IMR-90 (cell line): ENCODE results near the gene CYP2J2. TPM values are rescaled to one million over a fixed set of nuclear protein-coding genes. Genes with fewer than 3 reads are reported as not detected.

Experiments
- ATAC-seq: fragments of 200-7000 bp; cut with Tn5 transposase; 2 replicates; pipeline ENCODE4 v1.9.1; 2020; ENCODE audit warnings: low read depth, mild to moderate bottlenecking, moderate library complexity
- BruUV-seq: library from RNA; stranded (reverse); fragments of 400-500 nt; replicated peaks from 2 replicates; lab custom pipeline; 2021; lab: Mats Ljungman, UMichigan
- CTCF ChIA-PET: fragments of 300-600 bp; formaldehyde crosslinking; extraction: SDS; loops from one replicate; lab custom pipeline; 2021; ENCODE audit warnings: antibody characterized with exemption; lab: Yijun Ruan, JAX
- POLR2A ChIA-PET: fragments of 300-600 bp; sonication (Branson Sonifier 250); formaldehyde crosslinking; loops from one replicate; lab custom pipeline; 2022; ENCODE audit warnings: antibody characterized with exemption; ENCODE audit not compliant: unreplicated experiment; lab: Charles Lee
- DNase-seq: peaks from one replicate; pipeline ENCODE4 v3.0.0; 2013
- H2AFZ ChIP-seq: replicated peaks from 2 replicates; pipeline ENCODE3; 2013; ENCODE audit warnings: low read length, mild to moderate bottlenecking; ENCODE audit not compliant: poor library complexity
- H2AK5ac ChIP-seq: 2 replicates; pipeline ENCODE4 v1.6.1; 2013; ENCODE audit warnings: low read depth, low read length, inconsistent platforms
- H2AK9ac ChIP-seq: replicated peaks from 2 replicates; pipeline ENCODE3; 2013; ENCODE audit warnings: mild to moderate bottlenecking, low read depth, low read length, moderate library complexity; ENCODE audit not compliant: poor library complexity
- H2BK120ac ChIP-seq: 2 replicates; pipeline ENCODE4 v1.6.1; 2013; ENCODE audit warnings: low read depth, low read length, inconsistent platforms
- H2BK15ac ChIP-seq: 3 replicates; pipeline ENCODE4 v1.6.1; 2013; ENCODE audit warnings: low read depth, low read length, inconsistent platforms
- H2BK20ac ChIP-seq: 2 replicates; pipeline ENCODE4 v1.6.1; 2013; ENCODE audit warnings: low read depth, mild to moderate bottlenecking, inconsistent platforms, low read length, moderate library complexity
- H2BK5ac ChIP-seq: 2 replicates; pipeline ENCODE4 v1.6.1; 2013; ENCODE audit warnings: mild to moderate bottlenecking, low read depth, low read length, inconsistent platforms; ENCODE audit not compliant: poor library complexity, severe bottlenecking
- H3K14ac ChIP-seq: replicated peaks from 2 replicates; pipeline ENCODE4 v1.6.1; 2013; ENCODE audit warnings: low read depth, low read length, inconsistent platforms
- H3K18ac ChIP-seq: 2 replicates; pipeline ENCODE4 v1.6.1; 2013; ENCODE audit warnings: low read depth, low read length, control low read depth
- H3K23ac ChIP-seq: 2 replicates; pipeline ENCODE4 v1.6.1; 2013; ENCODE audit warnings: low read depth, low read length, inconsistent platforms
- H3K27ac ChIP-seq: 2 replicates; pipeline ENCODE4 v1.5.1; 2013; ENCODE audit warnings: mild to moderate bottlenecking, control low read depth, low read length; ENCODE audit not compliant: insufficient read depth
- H3K27me3 ChIP-seq: 2 replicates; pipeline ENCODE4 v1.6.1; 2013; ENCODE audit warnings: low read length; ENCODE audit not compliant: control insufficient read depth, insufficient read depth
- H3K36me3 ChIP-seq: 2 replicates; pipeline ENCODE4 v1.6.1; 2013; ENCODE audit warnings: low read length, mixed read lengths; ENCODE audit not compliant: control insufficient read depth, insufficient read depth
- H3K4ac ChIP-seq: 2 replicates; pipeline ENCODE4 v1.6.1; 2013; ENCODE audit warnings: low read depth, low read length, inconsistent platforms
- H3K4me1 ChIP-seq: 2 replicates; pipeline ENCODE4 v1.6.1; 2013; ENCODE audit warnings: low read length, mixed read lengths; ENCODE audit not compliant: control insufficient read depth, insufficient read depth
- H3K4me2 ChIP-seq: 2 replicates; pipeline ENCODE4 v1.6.1; 2013; ENCODE audit warnings: low read depth, mild to moderate bottlenecking, control low read depth, low read length, moderate library complexity
- H3K4me3 ChIP-seq: 2 replicates; pipeline ENCODE4 v1.5.1; 2013; ENCODE audit warnings: low read depth, mild to moderate bottlenecking, control low read depth, low read length, moderate library complexity; ENCODE audit not compliant: insufficient read depth
- H3K56ac ChIP-seq: 2 replicates; pipeline ENCODE4 v1.6.1; 2013; ENCODE audit warnings: low read length, inconsistent platforms; ENCODE audit not compliant: insufficient read depth; ENCODE audit errors: extremely low read depth
- H3K79me1 ChIP-seq, 2 experiments: 2 replicates each; pipeline ENCODE4 v1.6.1; 2013; ENCODE audit warnings: low read length in 2 of 2, inconsistent platforms in 1 of 2, low read depth in 1 of 2
- H3K9ac ChIP-seq: 2 replicates; pipeline ENCODE4 v1.6.1; 2013; ENCODE audit warnings: low read depth, low read length, control low read depth
- H3K9me1 ChIP-seq: 2 replicates; pipeline ENCODE4 v1.6.1; 2013; ENCODE audit warnings: low read length, inconsistent platforms; ENCODE audit not compliant: insufficient read depth
- H3K9me3 ChIP-seq: 2 replicates; pipeline ENCODE4 v1.6.1; 2013; ENCODE audit warnings: low read length; ENCODE audit not compliant: control insufficient read depth, insufficient read depth
- H4K20me1 ChIP-seq: 2 replicates; pipeline ENCODE4 v1.6.1; 2013; ENCODE audit warnings: low read length, inconsistent platforms; ENCODE audit not compliant: insufficient read depth
- H4K5ac ChIP-seq: 2 replicates; pipeline ENCODE4 v1.6.1; 2013; ENCODE audit warnings: mild to moderate bottlenecking, low read depth, low read length, control low read depth
- H4K8ac ChIP-seq, 2 experiments: 2 replicates each; pipeline ENCODE4 v1.6.1; 2013; ENCODE audit warnings: low read depth in 2 of 2, low read length in 2 of 2, control low read depth in 1 of 2, inconsistent platforms in 1 of 2
- H4K91ac ChIP-seq: 2 replicates; pipeline ENCODE4 v1.6.1; 2013; ENCODE audit warnings: low read depth, low read length, inconsistent platforms; ENCODE audit not compliant: insufficient read depth
- CEBPB ChIP-seq: IDR thresholded peaks from 2 replicates; pipeline ENCODE4 v1.6.1; 2012; ENCODE audit warnings: low read depth, low read length, improper control_type of control experiment
- CTCF ChIP-seq: conservative IDR thresholded peaks from 2 replicates; pipeline ENCODE4 v1.5.1; 2012; ENCODE audit warnings: mild to moderate bottlenecking, low read depth, low read length, improper control_type of control experiment
- FOS ChIP-seq: fragments of 150-350 bp; IDR thresholded peaks from 2 replicates; pipeline ENCODE4 v1.6.1; 2016; ENCODE audit warnings: low read depth, low read length
- MAFK ChIP-seq: IDR thresholded peaks from 2 replicates; pipeline ENCODE4 v1.6.1; 2012; ENCODE audit warnings: low read depth, low read length, improper control_type of control experiment
- NFE2L2 ChIP-seq: fragments of 150-350 bp; IDR thresholded peaks from 2 replicates; pipeline ENCODE4 v1.6.1; 2016; ENCODE audit warnings: low read depth, mild to moderate bottlenecking, low read length
- POLR2A ChIP-seq: IDR thresholded peaks from 2 replicates; pipeline ENCODE4 v1.6.1; 2012; ENCODE audit warnings: mild to moderate bottlenecking, low read depth, low read length
- USF2 ChIP-seq: fragments of 150-350 bp; IDR thresholded peaks from 2 replicates; pipeline ENCODE4 v1.6.1; 2017; ENCODE audit warnings: mild to moderate bottlenecking, antibody characterized with exemption, low read length, low read depth
- WGBS, 2 experiments: methylation state at CpG; one replicate each; pipeline versions ENCODE4 v1.1.5 to v1.1.7; 2013; ENCODE audit warnings: missing lambda C conversion rate in 2 of 2; ENCODE audit not compliant: insufficient read length in 1 of 2; ENCODE audit errors: extremely low coverage in 2 of 2; 5-methylcytosine and 5-hydroxymethylcytosine counted together
- dilution Hi-C: fragments of 300-500 bp; cut with HindIII; formaldehyde crosslinking; loops from one replicate; pipeline ENCODE4 v1.14.3; 2018; ENCODE audit warnings: low sequenced_read_pairs; ENCODE audit not compliant: unreplicated experiment
- in situ Hi-C: fragments of 300-500 bp; cut with MboI; formaldehyde crosslinking; loops from 3 replicates; pipeline ENCODE4 v1.14.3; 2019; ENCODE audit warnings: low sequenced_read_pairs, inconsistent platforms, mixed read lengths
- intact Hi-C: fragments of 100-400 bp; cut with micrococcal nuclease; formaldehyde crosslinking; loops from 2 replicates; pipeline ENCODE4 v1.10.0; 2022
- polyA plus RNA-seq, 3 experiments: library from polyadenylated mRNA; depleted of rRNA; stranded (reverse); fragments of >200 nt; gene quantifications; 2 replicates each; pipeline ENCODE4 v1.2.3, GENCODE V29; 2012; ENCODE audit warnings: low replicate concordance in 1 of 3
- total RNA-seq: library from RNA; depleted of rRNA; stranded (reverse); fragments of >200 nt; gene quantifications from 2 replicates; pipeline ENCODE4 v1.2.3, GENCODE V29; 2012

Gene CYP2J2
- total and polyA plus RNA-seq, 2 of the 4 experiments (the other 2 are of a cell fraction), result 0.18 TPM; not detected in 1

GRCh38 chr1:59852117-59852516 is 74.5 kb downstream of the CYP2J2 start:
- Histone ChIP-seq H4K5ac (no peak overlapping the region), H4K91ac (no peak overlapping the region), H2BK5ac (no peak overlapping the region), H3K4me1 (no peaks in the 10 kb centered on the region), H3K18ac (no peak overlapping the region), H3K56ac (no peak overlapping the region), H4K20me1 (no peaks in the 10 kb centered on the region), H3K36me3 (no peaks in the 10 kb centered on the region), H3K9me3 (no peaks in the 10 kb centered on the region), H3K9ac (no peak overlapping the region), H3K14ac (no peak overlapping the region), H2AK9ac (no peak overlapping the region), H3K4ac (no peak overlapping the region), H3K4me2 (no peak overlapping the region), H3K79me1 (no peaks in the 10 kb centered on the region), H2BK120ac (no peak overlapping the region), H2BK20ac (no peak overlapping the region), H3K27me3 (no peaks in the 10 kb centered on the region), H3K27ac (no peak overlapping the region), H3K4me3 (no peak overlapping the region), H2AFZ (no peak overlapping the region), H3K23ac (no peak overlapping the region), H2AK5ac (no peak overlapping the region), H3K9me1 (no peaks in the 10 kb centered on the region), H2BK15ac (no peak overlapping the region), H4K8ac (no peak overlapping the region)
- WGBS, 2 experiments, result no CpG with 5 or more reads among the region's 1 CpG
- intact Hi-C loops (no loop called here), in situ Hi-C loops (no loop called here), dilution Hi-C loops (no loop called here)
- BruUV-seq, result no TSS peak
- ATAC-seq, result no peak
- no peak for DNase-seq
- no peak for TF ChIP-seq MAFK
- TF ChIP-seq NFE2L2, result no peak
- TF ChIP-seq FOS, result no peak
- TF ChIP-seq POLR2A, result no peak
- TF ChIP-seq USF2, result no peak
- no peak for TF ChIP-seq CEBPB
- no peak for TF ChIP-seq CTCF
- ChIA-PET CTCF (no interaction called here), POLR2A (no interaction called here)
